Transverse colon (tissue), 3 donors: ENCODE measurements around the gene KCNS1.

Experiments used
- CTCF ChIP-seq, 5 experiments: fragments of 200-600 bp in 3 of 5; fragments of 450-650 bp in 2 of 5; sonication (generic) in 3 of 5; IDR thresholded peaks; 1 replicate in 2 of 5; 2 replicates in 3 of 5; pipeline ENCODE4 v1.5.1; 2016 to 2017; ENCODE audit warnings: antibody characterized with exemption in 5 of 5, inconsistent platforms in 3 of 5, mild to moderate bottlenecking in 2 of 5, moderate library complexity in 1 of 5
- POLR2A ChIP-seq: fragments of 450-650 bp; IDR thresholded peaks from one replicate; pipeline ENCODE4 v1.6.1; 2016; ENCODE audit warnings: antibody characterized with exemption, mild to moderate bottlenecking, moderate library complexity

GRCh38 chr20:45066372-45066771 lies 34.6 kb downstream of the KCNS1 start:
- TF ChIP-seq CTCF (IDR thresholded peaks at IDR 0.05): no peak
- TF ChIP-seq POLR2A: no peak
